GM10266 (cell line): ENCODE measurements around the gene PPP1R16B.
"Not testable (repeated sequence)": the region's sequence is repeated elsewhere in the genome, so short reads cannot be mapped to it uniquely, and the experiment has no call there.

ENCODE experiments used
- DNase-seq: peaks from one replicate; pipeline ENCODE4 v3.0.0; 2012; ENCODE audit errors: extremely low spot score
- CTCF ChIP-seq: IDR thresholded peaks from 2 replicates; pipeline ENCODE4 v1.5.1; 2012; ENCODE audit warnings: mild to moderate bottlenecking, low read depth; ENCODE audit not compliant: control insufficient read depth, insufficient read depth; ENCODE audit errors: missing control alignments

PPP1R16B gene

GRCh38 chr20:38957915-38958485 lies 152.5 kb downstream of the PPP1R16B start:
- DNase-seq = no peak
- no peak for TF ChIP-seq CTCF

- DNase-seq = not testable (repeated sequence)
These were observed 154.7 kb downstream of the PPP1R16B start for GRCh38 chr20:38960187-38960687.

GRCh38 chr20:38961530-38962043 lies 156.1 kb downstream of the PPP1R16B start:
- DNase-seq = no peak
- TF ChIP-seq CTCF = no peak

GRCh38 chr20:38962044-38962927 lies 156.8 kb downstream of the PPP1R16B start, which contains the start of gene DHX35:
Gene DHX35, plus strand, starts transcription at chr20:38962344. Its CDS starts 24 bp downstream, at chr20:38962368.
- DNase-seq = peak; percentile 98
- TF ChIP-seq CTCF = peak; percentile 65

- no peak for DNase-seq
- TF ChIP-seq CTCF = no peak
These were observed 157.5 kb downstream of the PPP1R16B start for GRCh38 chr20:38962928-38963401.

- TF ChIP-seq CTCF = no peak
These were observed 158.2 kb downstream of the PPP1R16B start for GRCh38 chr20:38963745-38964144.

GRCh38 chr20:38965264-38965663 lies 159.8 kb downstream of the PPP1R16B start:
- no peak for DNase-seq
- no peak for TF ChIP-seq CTCF

More at GRCh38 chr20:38963745-38964144, 158.2 kb downstream of the PPP1R16B start:
- DNase-seq = no peak
